H54 (cell line): Measurements from ENCODE around the gene CNTNAP2.

Experiments
- DNase-seq: peaks from one replicate; pipeline ENCODE4 v3.0.0; 2011; ENCODE audit warnings: low spot score, mixed read lengths; ENCODE audit not compliant: insufficient read length
- FAIRE-seq: peaks from 3 replicates; lab custom pipeline; 2011; peaks lifted over from hg19 to GRCh38; lab: Jason Lieb, UNC
- POLR2A ChIP-seq: IDR thresholded peaks from 2 replicates; pipeline ENCODE4 v1.6.1; 2011; ENCODE audit warnings: low read depth, mild to moderate bottlenecking, low read length

Gene CNTNAP2

GRCh38 chr7:147861945-147862344 is 1745.3 kb downstream of the CNTNAP2 start:
- FAIRE-seq, result no peak

DNA sequence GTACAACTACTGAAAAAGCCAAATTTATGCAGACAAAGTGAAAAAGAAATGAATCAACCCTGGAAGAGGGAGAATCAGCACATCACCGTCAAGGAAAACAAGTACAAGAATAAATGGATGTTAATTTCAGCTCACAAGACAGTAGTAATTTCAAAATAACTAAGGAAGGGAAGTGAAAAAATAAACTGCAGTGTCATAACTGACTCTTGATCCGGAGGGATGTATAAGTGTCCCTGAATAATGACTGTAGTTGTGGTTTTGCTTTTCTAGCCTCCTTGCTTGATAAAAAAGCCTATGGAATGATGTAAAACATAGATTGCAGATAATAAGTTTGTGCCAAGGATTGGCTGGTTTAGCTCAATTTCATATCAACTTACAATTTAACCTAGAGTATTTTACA is 1752.9 kb downstream of the CNTNAP2 start:
- FAIRE-seq, result no peak

More at GRCh38 chr7:147861945-147862344, 1745.3 kb downstream of the CNTNAP2 start:
- DNase-seq, result no peak
- no peak for TF ChIP-seq POLR2A

GRCh38 chr7:147878912-147879661 is 1762.5 kb downstream of the CNTNAP2 start:
- FAIRE-seq, result no peak
- no peak for TF ChIP-seq POLR2A

More for the DNA sequence above, 1752.9 kb downstream of the CNTNAP2 start:
- DNase-seq, result no peak
- TF ChIP-seq POLR2A, result no peak

GRCh38 chr7:147885869-147886268 is 1769.3 kb downstream of the CNTNAP2 start:
- FAIRE-seq (no peak), DNase-seq (no peak)
- TF ChIP-seq POLR2A, result no peak

More at GRCh38 chr7:147878912-147879661, 1762.5 kb downstream of the CNTNAP2 start:
- DNase-seq, result no peak

GRCh38 chr7:147894271-147894670 is 1777.7 kb downstream of the CNTNAP2 start:
- no peak for TF ChIP-seq POLR2A
- FAIRE-seq (no peak), DNase-seq (no peak)

- no peak for TF ChIP-seq POLR2A
- FAIRE-seq (no peak), DNase-seq (no peak)
Observed at GRCh38 chr7:147896121-147896520, 1779.5 kb downstream of the CNTNAP2 start.

DNA sequence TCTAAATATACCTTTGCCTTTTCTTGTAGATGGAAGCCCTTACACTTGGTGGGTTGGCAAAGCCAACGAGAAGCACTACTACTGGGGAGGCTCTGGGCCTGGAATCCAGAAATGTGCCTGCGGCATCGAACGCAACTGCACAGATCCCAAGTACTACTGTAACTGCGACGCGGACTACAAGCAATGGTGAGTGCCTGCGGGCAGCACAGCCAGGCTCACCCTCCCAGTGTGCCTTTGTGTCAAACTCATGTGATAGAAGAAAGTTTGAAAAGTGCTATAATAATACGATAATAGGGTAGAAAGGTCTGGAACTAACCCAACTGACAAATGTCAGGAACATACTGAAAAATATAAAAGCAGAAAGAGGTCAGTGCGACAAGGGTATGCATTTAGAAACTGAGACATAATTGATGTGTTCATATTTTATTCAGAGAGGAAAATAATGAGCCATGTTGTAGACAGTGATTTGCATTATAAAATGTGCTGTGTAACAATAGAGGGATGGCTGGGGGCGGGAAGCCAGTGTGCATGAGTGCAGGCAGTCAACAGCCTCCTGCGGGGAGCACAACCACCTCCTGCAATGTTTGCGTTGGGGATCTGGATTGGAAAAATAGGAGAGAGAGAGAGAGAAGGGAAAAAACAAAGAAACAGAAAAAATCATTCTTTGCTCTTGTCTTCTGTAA is 1787.1 kb downstream of the CNTNAP2 start:
- no peak for TF ChIP-seq POLR2A
- FAIRE-seq (no peak), DNase-seq (no peak)

DNA sequence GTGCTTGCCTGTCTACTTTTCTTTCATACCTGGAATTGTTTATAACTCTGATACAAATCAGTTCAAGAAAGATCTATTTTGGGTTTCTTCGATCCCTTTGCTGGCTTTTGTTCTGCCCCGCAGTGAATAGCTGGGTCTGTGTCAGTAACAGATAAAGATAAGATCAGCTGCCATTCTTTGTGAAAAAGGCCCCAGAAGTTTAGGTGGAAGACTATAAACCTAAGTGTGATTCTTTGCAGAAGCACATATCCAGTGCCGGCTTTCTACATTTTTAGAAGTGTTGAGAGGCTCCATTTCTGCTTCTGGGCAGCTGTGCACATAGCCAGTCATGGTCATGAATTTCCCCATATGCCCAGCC is 1787.6 kb downstream of the CNTNAP2 start:
- FAIRE-seq, result no peak
- TF ChIP-seq POLR2A, result no peak

DNA sequence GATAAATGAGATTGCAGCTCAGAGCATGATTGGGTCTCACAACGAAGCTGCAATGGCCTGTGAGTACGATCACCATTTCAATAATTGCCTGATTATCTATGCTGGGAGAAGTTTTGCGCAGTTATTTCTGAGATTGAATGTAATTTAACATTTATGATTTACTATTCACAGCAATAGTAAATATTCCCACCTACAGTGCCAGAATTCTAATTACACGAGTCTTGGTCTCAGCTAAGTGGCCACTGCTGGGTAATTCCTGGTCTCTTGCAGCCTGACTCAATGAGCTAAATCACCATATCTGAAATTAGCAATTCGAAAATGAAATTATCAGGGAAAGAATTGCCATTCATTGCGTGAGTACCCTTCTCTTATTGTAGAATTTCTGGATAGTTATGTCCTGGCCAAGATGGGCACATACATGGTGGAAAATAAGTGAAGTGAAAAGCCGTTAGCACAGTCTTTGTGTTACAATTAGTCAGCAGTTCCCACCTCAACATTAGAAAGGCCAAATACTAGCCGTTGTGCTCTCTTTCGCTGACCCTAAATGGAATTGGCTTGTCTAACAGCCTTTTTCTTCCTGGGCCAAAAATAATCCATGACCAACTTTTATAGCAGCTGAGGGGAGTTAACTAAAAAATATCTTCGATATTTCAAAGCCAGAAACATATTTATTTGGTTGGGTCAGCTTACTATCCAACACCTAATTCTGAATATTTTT is 1793.0 kb downstream of the CNTNAP2 start:
- no peak for DNase-seq
- TF ChIP-seq POLR2A, result no peak
- no peak for FAIRE-seq

More for the DNA sequence above, 1787.6 kb downstream of the CNTNAP2 start:
- no peak for DNase-seq

GRCh38 chr7:147911201-147911601 is 1794.6 kb downstream of the CNTNAP2 start:
- DNase-seq (no peak), FAIRE-seq (no peak)

DNA sequence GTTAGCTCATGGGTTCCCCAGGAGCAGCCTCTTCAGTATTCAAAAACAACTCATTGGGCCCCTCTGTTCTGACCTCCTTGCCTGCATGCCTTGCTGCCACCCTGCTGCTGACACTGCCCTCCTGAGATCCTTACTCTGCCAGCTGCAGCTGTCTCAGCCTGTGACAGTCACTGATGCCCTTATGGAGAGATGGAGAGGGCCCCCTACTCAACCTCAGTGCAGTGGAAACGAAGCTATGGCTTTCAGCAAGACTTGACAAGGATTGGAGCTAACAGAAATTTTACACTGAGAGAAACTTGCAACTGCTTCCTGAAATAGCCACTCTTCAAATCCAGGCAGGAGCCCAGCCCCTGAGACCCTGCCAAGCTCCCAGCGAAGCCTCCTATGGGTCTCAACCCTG is 1795.7 kb downstream of the CNTNAP2 start:
- no peak for FAIRE-seq
- no peak for DNase-seq
- no peak for TF ChIP-seq POLR2A

More at GRCh38 chr7:147911201-147911601, 1794.6 kb downstream of the CNTNAP2 start:
- no peak for TF ChIP-seq POLR2A

GRCh38 chr7:147912946-147913638 is 1796.5 kb downstream of the CNTNAP2 start:
- DNase-seq, result no peak
- no peak for FAIRE-seq
- no peak for TF ChIP-seq POLR2A

DNA sequence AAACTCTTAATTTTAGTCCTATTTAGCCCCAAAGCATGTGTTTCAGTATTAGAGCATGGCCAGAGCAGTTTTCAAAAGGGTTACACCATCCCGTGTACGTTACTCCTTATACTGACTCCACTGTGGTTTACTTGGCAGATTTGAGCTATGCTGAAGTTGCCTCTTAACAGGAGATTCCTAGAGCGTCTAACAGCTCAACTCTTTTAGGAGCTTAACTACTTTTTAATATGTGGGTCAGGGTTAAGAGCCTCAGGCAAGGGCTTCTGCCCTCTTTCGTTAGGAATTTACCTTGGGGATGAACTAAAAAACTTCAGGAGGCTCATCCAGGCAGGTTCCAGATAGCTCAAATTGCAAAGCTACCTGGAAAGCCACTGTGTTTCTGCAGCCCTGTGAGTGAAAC is 1799.2 kb downstream of the CNTNAP2 start:
- TF ChIP-seq POLR2A, result no peak
- DNase-seq (no peak), FAIRE-seq (no peak)
